NCI-H128 (cell line): ENCODE data around the gene CD19.
"Not testable (repeated sequence)": the region's sequence is repeated elsewhere in the genome, so short reads cannot be mapped to it uniquely, and the experiment has no call there.

Source experiments
- DNase-seq: peaks from one replicate; lab custom pipeline; 2025; ENCODE audit not compliant: unreplicated experiment; lab: John Stamatoyannopoulos, UW

The CD19 gene

GRCh38 chr16:28931801-28932225, at the start of gene CD19:
TSS of gene CD19 (plus strand) at chr16:28931971. CDS start at chr16:28932001, 30 bp downstream.
- DNase-seq, result no peak

- DNase-seq, result no peak
Measured at GRCh38 chr16:28882551-28883160, 49.1 kb upstream of the CD19 start.

- no peak for DNase-seq
Measured at GRCh38 chr16:28883221-28883996, 48.4 kb upstream of the CD19 start.

- DNase-seq, result no peak
Measured at GRCh38 chr16:28884045-28884444, 47.7 kb upstream of the CD19 start.

- DNase-seq, result no peak
Measured at GRCh38 chr16:28886945-28887344, 44.8 kb upstream of the CD19 start.

GRCh38 chr16:28890355-28890754, 41.4 kb upstream of the CD19 start:
- DNase-seq, result not testable (repeated sequence)

- DNase-seq, result no peak
Measured at GRCh38 chr16:28891964-28892890, 39.5 kb upstream of the CD19 start.

- no peak for DNase-seq
Measured at GRCh38 chr16:28893291-28893690, 38.5 kb upstream of the CD19 start.

- no peak for DNase-seq
Measured at GRCh38 chr16:28895609-28896008, 36.2 kb upstream of the CD19 start.

- no peak for DNase-seq
Measured at GRCh38 chr16:28897826-28898225, 33.9 kb upstream of the CD19 start.

GRCh38 chr16:28898266-28898665, 33.5 kb upstream of the CD19 start:
- no peak for DNase-seq

- no peak for DNase-seq
Measured at GRCh38 chr16:28898942-28899341, 32.8 kb upstream of the CD19 start.

GRCh38 chr16:28899882-28900590, 31.7 kb upstream of the CD19 start:
- DNase-seq, result no peak

GRCh38 chr16:28900601-28901000, 31.2 kb upstream of the CD19 start:
- DNase-seq, result no peak

- no peak for DNase-seq
Measured at GRCh38 chr16:28901862-28902261, 29.9 kb upstream of the CD19 start.

- DNase-seq, result no peak
Measured at GRCh38 chr16:28902909-28903308, 28.9 kb upstream of the CD19 start.

- no peak for DNase-seq
Measured at GRCh38 chr16:28903344-28904042, 28.3 kb upstream of the CD19 start.

- DNase-seq, result no peak
Measured at GRCh38 chr16:28904363-28904762, 27.4 kb upstream of the CD19 start.

GRCh38 chr16:28904828-28905227, 26.9 kb upstream of the CD19 start:
- no peak for DNase-seq

- DNase-seq, result no peak
Measured at GRCh38 chr16:28905229-28905754, 26.5 kb upstream of the CD19 start.
